Chondrocyte (in vitro differentiated cells): ENCODE data around the gene CYP2D6. TPM values are rescaled to one million over a fixed set of nuclear protein-coding genes. Genes with fewer than 3 reads are reported as not detected.

Experiments
- DNase-seq: peaks from one replicate; pipeline ENCODE4 v3.0.0; 2021; ENCODE audit warnings: mixed read lengths, low spot score
- H3K27ac Mint-ChIP-seq: one replicate; pipeline ENCODE4 v1.8.0; 2021; ENCODE audit warnings: mild to moderate bottlenecking, moderate library complexity, mixed read lengths; ENCODE audit not compliant: unreplicated experiment
- H3K27me3 Mint-ChIP-seq: 2 replicates; pipeline ENCODE4 v1.8.0; 2021; ENCODE audit warnings: low read depth, mixed read lengths
- H3K36me3 Mint-ChIP-seq: 2 replicates; pipeline ENCODE4 v1.8.0; 2021; ENCODE audit warnings: low read depth, mixed read lengths
- H3K4me1 Mint-ChIP-seq: 2 replicates; pipeline ENCODE4 v1.8.0; 2021; ENCODE audit warnings: low read depth, mild to moderate bottlenecking, mixed read lengths
- H3K4me3 Mint-ChIP-seq: one replicate; pipeline ENCODE4 v1.8.0; 2021; ENCODE audit warnings: mild to moderate bottlenecking, moderate library complexity, mixed read lengths; ENCODE audit not compliant: unreplicated experiment
- H3K9me3 Mint-ChIP-seq: 2 replicates; pipeline ENCODE4 v1.8.0; 2021; ENCODE audit warnings: low read depth, mixed read lengths
- CTCF ChIP-seq: fragments of 200-600 bp; sonication (generic); IDR thresholded peaks from 2 replicates; pipeline ENCODE4 v1.5.0; 2021; ENCODE audit warnings: antibody characterized with exemption, mild to moderate bottlenecking, moderate library complexity
- total RNA-seq: library from RNA; stranded (reverse); gene quantifications from 3 replicates; pipeline ENCODE4 v1.2.1, GENCODE V29; 2021

Gene CYP2D6
- total RNA-seq, 1 donor from 2014 or later, result 0.95 TPM

GRCh38 chr22:42163515-42163914, 32.9 kb upstream of the CYP2D6 start:
- no peaks in the 10 kb centered on the region for H3K27me3 Mint-ChIP-seq
- peaks cover 6% of the 10 kb centered on the region for H3K36me3 Mint-ChIP-seq
- no peak overlapping the region for H3K27ac Mint-ChIP-seq
- DNase-seq, result no peak
- TF ChIP-seq CTCF, result no peak
- no peaks in the 10 kb centered on the region for H3K9me3 Mint-ChIP-seq
- H3K4me3 Mint-ChIP-seq, result no peak overlapping the region
- no peaks in the 10 kb centered on the region for H3K4me1 Mint-ChIP-seq

GRCh38 chr22:42162728-42163489, 32.3 kb upstream of the CYP2D6 start:
- no peak for TF ChIP-seq CTCF
- peaks cover 6% of the 10 kb centered on the region for H3K36me3 Mint-ChIP-seq
- DNase-seq, result peak; percentile 42
- H3K4me1 Mint-ChIP-seq, result no peaks in the 10 kb centered on the region
- no peak overlapping the region for H3K27ac Mint-ChIP-seq
- no peaks in the 10 kb centered on the region for H3K27me3 Mint-ChIP-seq
- H3K4me3 Mint-ChIP-seq, result no peak overlapping the region
- H3K9me3 Mint-ChIP-seq, result no peaks in the 10 kb centered on the region

- TF ChIP-seq CTCF, result no peak
- peak; percentile 30 for DNase-seq
- Mint-ChIP-seq H3K27ac (no peak overlapping the region), H3K9me3 (no peaks in the 10 kb centered on the region), H3K36me3 (peaks cover 4% of the 10 kb centered on the region), H3K27me3 (no peaks in the 10 kb centered on the region), H3K4me3 (no peak overlapping the region), H3K4me1 (no peaks in the 10 kb centered on the region)
Measured at GRCh38 chr22:42160830-42161696, 30.5 kb upstream of the CYP2D6 start.

GRCh38 chr22:42160251-42160650, 29.6 kb upstream of the CYP2D6 start:
- no peaks in the 10 kb centered on the region for H3K4me1 Mint-ChIP-seq
- H3K9me3 Mint-ChIP-seq, result no peaks in the 10 kb centered on the region
- H3K4me3 Mint-ChIP-seq, result no peak overlapping the region
- no peaks in the 10 kb centered on the region for H3K27me3 Mint-ChIP-seq
- no peak overlapping the region for H3K27ac Mint-ChIP-seq
- DNase-seq, result peak; percentile 52
- TF ChIP-seq CTCF, result no peak
- H3K36me3 Mint-ChIP-seq, result peaks cover 4% of the 10 kb centered on the region

- DNase-seq, result peak; percentile 18
- Mint-ChIP-seq H3K27me3 (no peaks in the 10 kb centered on the region), H3K36me3 (peaks cover 7% of the 10 kb centered on the region), H3K27ac (no peak overlapping the region), H3K4me1 (no peaks in the 10 kb centered on the region), H3K9me3 (no peaks in the 10 kb centered on the region), H3K4me3 (no peak overlapping the region)
- no peak for TF ChIP-seq CTCF
Measured at GRCh38 chr22:42158456-42159132, 28.0 kb upstream of the CYP2D6 start.
